OCI-LY7 (cell line): ENCODE measurements around the gene LACRT. TPM values are rescaled to one million over a fixed set of nuclear protein-coding genes. Genes with fewer than 3 reads are reported as not detected.

Experiments used
- BruUV-seq: library from RNA; stranded (reverse); fragments of 400-500 nt; replicated peaks from 2 replicates; lab custom pipeline; 2021; lab: Mats Ljungman, UMichigan
- CTCF ChIA-PET: fragments of 300-600 bp; sonication (Branson Sonifier 250); formaldehyde crosslinking; loops from one replicate; lab custom pipeline; 2022; ENCODE audit warnings: antibody characterized with exemption; ENCODE audit not compliant: unreplicated experiment; lab: Charles Lee
- POLR2A ChIA-PET: fragments of 300-600 bp; sonication (Branson Sonifier 250); formaldehyde crosslinking; loops from one replicate; lab custom pipeline; 2022; ENCODE audit warnings: antibody characterized with exemption; lab: Charles Lee
- DNase-seq: peaks from one replicate; pipeline ENCODE4 v3.0.0-alpha.2; 2015; ENCODE audit warnings: low spot score
- H2AFZ ChIP-seq: fragments of 200-600 bp; sonication (generic), shearing (Covaris generic); 2 replicates; pipeline ENCODE4 v1.6.1; 2014; ENCODE audit warnings: mild to moderate bottlenecking, antibody characterized with exemption, low read length, moderate library complexity
- H3K27ac ChIP-seq: fragments of 200-600 bp; sonication (generic); 2 replicates; pipeline ENCODE4 v1.5.1; 2014; ENCODE audit warnings: mixed run types, low read depth, mild to moderate bottlenecking, moderate library complexity, low read length, inconsistent platforms; ENCODE audit not compliant: poor library complexity, severe bottlenecking
- H3K36me3 ChIP-seq: fragments of 200-600 bp; sonication (generic); 2 replicates; pipeline ENCODE4 v1.6.1; 2014; ENCODE audit warnings: mild to moderate bottlenecking, antibody characterized with exemption, low read length, moderate library complexity, mixed read lengths; ENCODE audit not compliant: insufficient read depth
- H3K4me1 ChIP-seq: fragments of 200-600 bp; sonication (generic); 2 replicates; pipeline ENCODE4 v1.5.1; 2014; ENCODE audit warnings: mild to moderate bottlenecking, low read length; ENCODE audit not compliant: insufficient read depth, poor library complexity, severe bottlenecking
- H3K4me2 ChIP-seq: fragments of 200-600 bp; sonication (generic); 2 replicates; pipeline ENCODE4 v1.6.1; 2014; ENCODE audit warnings: mild to moderate bottlenecking, low read length
- H3K4me3 ChIP-seq: fragments of 200-600 bp; sonication (generic); 2 replicates; pipeline ENCODE4 v1.5.1; 2014; ENCODE audit warnings: mild to moderate bottlenecking, low read depth, low read length; ENCODE audit not compliant: poor library complexity, severe bottlenecking
- H3K79me2 ChIP-seq: fragments of 200-600 bp; sonication (generic); 2 replicates; pipeline ENCODE4 v1.6.1; 2016; ENCODE audit warnings: low read depth, mild to moderate bottlenecking, low read length, moderate library complexity, mixed read lengths; ENCODE audit not compliant: insufficient read depth
- H3K9me2 ChIP-seq: fragments of 200-600 bp; sonication (generic); 2 replicates; pipeline ENCODE4 v1.6.1; 2016; ENCODE audit warnings: mild to moderate bottlenecking, low read length, mixed read lengths; ENCODE audit not compliant: insufficient read depth
- H3K9me3 ChIP-seq: fragments of 200-600 bp; sonication (generic); 2 replicates; pipeline ENCODE4 v1.6.1; 2014; ENCODE audit warnings: mild to moderate bottlenecking, mixed run types, low read length, mixed read lengths
- H4K20me1 ChIP-seq: fragments of 200-600 bp; sonication (generic); 2 replicates; pipeline ENCODE4 v1.6.1; 2014; ENCODE audit warnings: mild to moderate bottlenecking, antibody characterized with exemption, low read length, moderate library complexity, mixed read lengths; ENCODE audit not compliant: insufficient read depth
- CTCF ChIP-seq: fragments of 200-600 bp; sonication (generic); conservative IDR thresholded peaks from 2 replicates; pipeline ENCODE4 v1.5.1; 2014; ENCODE audit warnings: mild to moderate bottlenecking, antibody characterized with exemption, low read length, moderate library complexity, mixed read lengths
- EZH2phosphoT487 ChIP-seq: fragments of 200-600 bp; sonication (generic); IDR thresholded peaks from 2 replicates; pipeline ENCODE4 v1.6.1; 2018; ENCODE audit warnings: low read depth, borderline replicate concordance, mild to moderate bottlenecking, mixed run types, antibody characterized with exemption, low read length, moderate library complexity, mixed read lengths
- intact Hi-C: fragments of 100-400 bp; cut with micrococcal nuclease; formaldehyde crosslinking; loops from one replicate; pipeline ENCODE4 v1.10.0; 2022; ENCODE audit not compliant: unreplicated experiment
- total RNA-seq, 2 experiments: library from RNA; depleted of rRNA in 1 of 2; stranded (reverse); fragments of >200 nt in 1 of 2; shearing (Covaris generic) in 1 of 2; gene quantifications; 2 replicates each; pipeline ENCODE4 v1.2.3, GENCODE V29; 2014 to 2022

The LACRT gene
- total RNA-seq, 2 experiments from 2014 or later: not detected

DNA sequence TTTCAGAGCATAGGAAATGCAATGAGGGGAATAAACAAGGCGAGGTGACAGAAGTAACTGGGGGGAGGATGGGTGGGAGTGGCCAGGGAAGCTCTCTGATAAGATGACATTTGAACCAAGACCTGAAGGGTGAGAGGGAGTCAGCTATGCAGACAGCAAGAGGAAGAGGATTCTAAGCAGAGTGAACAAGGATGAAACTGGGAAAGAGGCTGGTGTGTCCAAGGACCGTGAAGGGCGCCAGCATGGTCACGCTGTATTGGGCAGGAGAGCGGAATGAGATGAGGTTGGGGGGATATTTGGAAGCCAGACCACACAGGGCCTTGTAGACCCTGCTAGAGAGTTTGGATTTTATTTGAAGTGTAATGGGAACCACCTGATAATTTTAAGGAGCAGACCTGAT, 35.7 kb downstream of the LACRT start:
- ChIA-PET POLR2A (interaction anchor here (0.7 to 1.3 kb wide), 2 partner anchors 12 to 105 kb away, joined by 3 read pairs; no protein-coding TSS in a partner anchor), CTCF (no interaction called here)
- no peak for TF ChIP-seq EZH2phosphoT487
- no peak for TF ChIP-seq CTCF
- Histone ChIP-seq H3K4me1 (no peaks in the 10 kb centered on the region), H3K4me2 (no peak overlapping the region), H3K4me3 (no peak overlapping the region), H3K9me2 (no peaks in the 10 kb centered on the region), H3K79me2 (no peaks in the 10 kb centered on the region), H3K36me3 (no peaks in the 10 kb centered on the region), H3K9me3 (no peaks in the 10 kb centered on the region), H2AFZ (no peak overlapping the region), H4K20me1 (no peaks in the 10 kb centered on the region), H3K27ac (no peak overlapping the region)
- DNase-seq: no peak
- BruUV-seq: no TSS peak
- intact Hi-C loops: loop anchor here (10.0 kb wide), 1 partner anchor 476 kb away; no protein-coding TSS in a partner anchor

- Histone ChIP-seq H3K79me2 (no peaks in the 10 kb centered on the region), H2AFZ (no peak overlapping the region), H3K9me2 (no peaks in the 10 kb centered on the region), H3K27ac (no peak overlapping the region), H3K9me3 (no peaks in the 10 kb centered on the region), H4K20me1 (no peaks in the 10 kb centered on the region), H3K4me3 (no peak overlapping the region), H3K36me3 (no peaks in the 10 kb centered on the region), H3K4me1 (no peaks in the 10 kb centered on the region), H3K4me2 (no peak overlapping the region)
- POLR2A ChIA-PET: no interaction called here
- TF ChIP-seq CTCF (peak; percentile 93), EZH2phosphoT487 (no peak)
- peak; percentile 59 for DNase-seq
- no TSS peak for BruUV-seq
- CTCF ChIA-PET: no interaction called here
- intact Hi-C loops: loop anchor here (10.0 kb wide), 1 partner anchor 478 kb away; no protein-coding TSS in a partner anchor
Observed at GRCh38 chr12:54596526-54596946, 38.2 kb downstream of the LACRT start.

- ChIA-PET CTCF (interaction anchor here (0.6 kb wide), 1 partner anchor 28 kb away, joined by 7 read pairs; no protein-coding TSS in a partner anchor), POLR2A (no interaction called here)
- H3K27ac ChIP-seq: no peak overlapping the region
- intact Hi-C loops: loop anchor here (10.0 kb wide), 1 partner anchor 479 kb away; no protein-coding TSS in a partner anchor
- no peaks in the 10 kb centered on the region for H3K9me2 ChIP-seq
- no peaks in the 10 kb centered on the region for H3K9me3 ChIP-seq
- DNase-seq: no peak
- no peak overlapping the region for H3K4me3 ChIP-seq
- BruUV-seq: no TSS peak
- no peak for TF ChIP-seq EZH2phosphoT487
- TF ChIP-seq CTCF: no peak
- no peaks in the 10 kb centered on the region for H3K79me2 ChIP-seq
- H3K4me2 ChIP-seq: no peak overlapping the region
- H4K20me1 ChIP-seq: no peaks in the 10 kb centered on the region
- no peaks in the 10 kb centered on the region for H3K36me3 ChIP-seq
- H3K4me1 ChIP-seq: no peaks in the 10 kb centered on the region
- H2AFZ ChIP-seq: no peak overlapping the region
Observed at GRCh38 chr12:54595471-54595870, 39.2 kb downstream of the LACRT start.
